Activated CD4-positive, alpha-beta T cell treated with anti-CD3 and anti-CD28 coated beads, Interleukin-2, amount 50 U/mL, for 48 hours (primary cell): ENCODE data around the gene ITSN1.

ENCODE experiments used
- DNase-seq, 2 experiments: peaks; one replicate each; pipeline ENCODE4 v3.0.0-alpha.2; 2020

The ITSN1 gene

GRCh38 chr21:33733601-33734000, 91.3 kb downstream of the ITSN1 start:
- no peak for DNase-seq

- DNase-seq: no peak
Measured at GRCh38 chr21:33734291-33734690, 92.0 kb downstream of the ITSN1 start.

- no peak for DNase-seq
Measured at GRCh38 chr21:33734818-33735217, 92.5 kb downstream of the ITSN1 start.

GRCh38 chr21:33736569-33736968, 94.3 kb downstream of the ITSN1 start:
- DNase-seq: no peak

GRCh38 chr21:33739701-33740100, 97.4 kb downstream of the ITSN1 start:
- no peak for DNase-seq

GRCh38 chr21:33747420-33747819, 105.1 kb downstream of the ITSN1 start:
- DNase-seq: no peak

GRCh38 chr21:33748903-33749302, 106.6 kb downstream of the ITSN1 start:
- DNase-seq: no peak

GRCh38 chr21:33750017-33750416, 107.7 kb downstream of the ITSN1 start:
- DNase-seq: no peak

GRCh38 chr21:33751120-33751519, 108.8 kb downstream of the ITSN1 start:
- DNase-seq: no peak

- no peak for DNase-seq
Measured at GRCh38 chr21:33751533-33751932, 109.2 kb downstream of the ITSN1 start.

- DNase-seq: no peak
Measured at GRCh38 chr21:33752260-33752659, 110.0 kb downstream of the ITSN1 start.

GRCh38 chr21:33753886-33754285, 111.6 kb downstream of the ITSN1 start:
- no peak for DNase-seq

GRCh38 chr21:33754481-33754880, 112.2 kb downstream of the ITSN1 start:
- no peak for DNase-seq

GRCh38 chr21:33755354-33755753, 113.1 kb downstream of the ITSN1 start:
- DNase-seq: no peak

GRCh38 chr21:33760641-33761440, 118.5 kb downstream of the ITSN1 start:
- no peak for DNase-seq

GRCh38 chr21:33761441-33762036, 119.2 kb downstream of the ITSN1 start:
- DNase-seq: no peak

- DNase-seq: no peak
Measured at GRCh38 chr21:33762803-33763581, 120.7 kb downstream of the ITSN1 start.

GRCh38 chr21:33763582-33763899, 121.2 kb downstream of the ITSN1 start:
- no peak for DNase-seq

GRCh38 chr21:33767236-33767635, 124.9 kb downstream of the ITSN1 start:
- DNase-seq: no peak

GRCh38 chr21:33767960-33768359, 125.7 kb downstream of the ITSN1 start:
- no peak for DNase-seq

- no peak for DNase-seq
Measured at GRCh38 chr21:33769057-33769456, 126.8 kb downstream of the ITSN1 start.

- no peak for DNase-seq
Measured at GRCh38 chr21:33770542-33770941, 128.2 kb downstream of the ITSN1 start.

GRCh38 chr21:33771976-33772375, 129.7 kb downstream of the ITSN1 start:
- DNase-seq: no peak

- no peak for DNase-seq
Measured at GRCh38 chr21:33774551-33774950, 132.2 kb downstream of the ITSN1 start.
